A549 (cell line): ENCODE measurements around the gene LY86. TPM values are rescaled to one million over a fixed set of nuclear protein-coding genes. Genes with fewer than 3 reads are reported as not detected.
A peak's percentile ranks its signal among the peaks of the same experiment; 100 is the strongest.

ENCODE experiments used
- ATAC-seq, 2 experiments: fragments of 200-7000 bp in 1 of 2; fragments of >200 bp in 1 of 2; cut with Nextera tagmentation in 1 of 2; cut with Tn5 transposase in 1 of 2; 3 replicates each; pipeline versions ENCODE4 v1.8.0 to v1.9.1; 2018 to 2020; ENCODE audit warnings: mild to moderate bottlenecking in 1 of 2, moderate library complexity in 1 of 2
- CTCF ChIA-PET: fragments of 300-600 bp; sonication (Branson Sonifier 250); formaldehyde crosslinking; extraction: SDS; loops from one replicate; lab custom pipeline; 2021; ENCODE audit warnings: antibody characterized with exemption, inconsistent platforms; lab: Yijun Ruan, JAX
- POLR2A ChIA-PET: fragments of 350-600 bp; formaldehyde crosslinking; extraction: SDS; loops from one replicate; lab custom pipeline; 2021; ENCODE audit warnings: antibody characterized with exemption, inconsistent platforms; lab: Yijun Ruan, JAX
- DNase-seq, 2 experiments: peaks; one replicate each; pipeline versions ENCODE4 v3.0.0 to v3.0.0-alpha.2; 2011 to 2016; ENCODE audit warnings: low read depth in 1 of 2, low spot score in 1 of 2
- FAIRE-seq: peaks from 2 replicates; lab custom pipeline; 2011; peaks lifted over from hg19 to GRCh38; lab: Jason Lieb, UNC
- H3K27ac ChIP-seq, 2 experiments: fragments of >200 bp; sonication (Bioruptor Twin); formaldehyde crosslinking; 3 replicates each; pipeline ENCODE4 v1.5.1; 2016 to 2017
- H3K4me1 ChIP-seq: fragments of >200 bp; sonication (Bioruptor Twin); formaldehyde crosslinking; 3 replicates; pipeline ENCODE4 v1.6.1; 2016
- H3K4me2 ChIP-seq: fragments of >200 bp; sonication (Bioruptor Twin); formaldehyde crosslinking; 3 replicates; pipeline ENCODE4 v1.6.1; 2016
- H3K4me3 ChIP-seq: fragments of >200 bp; sonication (Bioruptor Twin); formaldehyde crosslinking; 3 replicates; pipeline ENCODE4 v1.5.1; 2016
- H3K9me3 ChIP-seq: fragments of >200 bp; sonication (Bioruptor Twin); formaldehyde crosslinking; 3 replicates; pipeline ENCODE4 v1.6.1; 2016
- BCL3 ChIP-seq: fragments of >200 bp; sonication (Bioruptor Twin); formaldehyde crosslinking; IDR thresholded peaks from 3 replicates; pipeline ENCODE4 v1.6.1; 2016
- BHLHE40 ChIP-seq: IDR thresholded peaks from 2 replicates; pipeline ENCODE4 v1.6.1; 2012; ENCODE audit warnings: low read depth, low read length, inconsistent platforms
- CBX8 ChIP-seq: fragments of 200-600 bp; sonication (generic); IDR thresholded peaks from 2 replicates; pipeline ENCODE4 v1.6.1; 2016
- CHD4 ChIP-seq: fragments of 200-600 bp; sonication (generic); IDR thresholded peaks from 2 replicates; pipeline ENCODE4 v1.6.1; 2016; ENCODE audit warnings: antibody characterized with exemption, mild to moderate bottlenecking, borderline replicate concordance
- ELK1 ChIP-seq: fragments of 150-350 bp; IDR thresholded peaks from 2 replicates; pipeline ENCODE4 v1.6.1; 2014; ENCODE audit warnings: low read depth, mild to moderate bottlenecking, low read length
- EP300 ChIP-seq, 2 experiments: fragments of >200 bp; sonication (Bioruptor Twin); formaldehyde crosslinking; IDR thresholded peaks; 2 replicates in 1 of 2; 3 replicates in 1 of 2; pipeline ENCODE4 v1.6.1; 2016 to 2017
- FOSL2 ChIP-seq, 2 experiments: fragments of 450-650 bp in 1 of 2; fragments of >200 bp in 1 of 2; sonication (Bioruptor Twin) in 1 of 2; formaldehyde crosslinking; IDR thresholded peaks; 2 replicates each; pipeline versions ENCODE4 v1.5.0 to v1.6.1; 2016 to 2020; ENCODE audit warnings: mild to moderate bottlenecking in 1 of 2, moderate library complexity in 1 of 2
- HOXB13 ChIP-seq: fragments of 250-450 bp; sonication (Bioruptor Pico); IDR thresholded peaks from 2 replicates; pipeline ENCODE4 v1.5.0; 2020; ENCODE audit warnings: low read depth, mild to moderate bottlenecking, moderate library complexity
- HOXB5 ChIP-seq: fragments of 250-450 bp; sonication (Bioruptor Pico); IDR thresholded peaks from 2 replicates; pipeline ENCODE4 v1.5.0; 2020; ENCODE audit warnings: mild to moderate bottlenecking, moderate library complexity
- JUNB ChIP-seq: fragments of >200 bp; sonication (Bioruptor Twin); formaldehyde crosslinking; IDR thresholded peaks from 2 replicates; pipeline ENCODE4 v1.6.1; 2016
- KDM1A ChIP-seq: fragments of 200-600 bp; sonication (generic); IDR thresholded peaks from 2 replicates; pipeline ENCODE4 v1.6.1; 2016; ENCODE audit warnings: low read depth, mild to moderate bottlenecking
- KDM5A ChIP-seq: fragments of 200-600 bp; sonication (generic); IDR thresholded peaks from 2 replicates; pipeline ENCODE4 v1.6.1; 2016; ENCODE audit warnings: antibody characterized with exemption, mild to moderate bottlenecking
- MAFK ChIP-seq: fragments of 450-650 bp; IDR thresholded peaks from 2 replicates; pipeline ENCODE4 v1.6.1; 2014; ENCODE audit not compliant: partially characterized antibody
- MAX ChIP-seq: IDR thresholded peaks from 2 replicates; pipeline ENCODE4 v1.6.1; 2012
- NFE2L2 ChIP-seq: fragments of 150-350 bp; conservative IDR thresholded peaks from 2 replicates; pipeline ENCODE4 v1.6.1; 2014; ENCODE audit warnings: low read length
- NR3C1 ChIP-seq: fragments of >200 bp; sonication (Bioruptor Twin); formaldehyde crosslinking; IDR thresholded peaks from 3 replicates; pipeline ENCODE4 v1.6.1; 2017
- RAD21 ChIP-seq, 2 experiments: fragments of >200 bp in 1 of 2; sonication (Bioruptor Twin) in 1 of 2; formaldehyde crosslinking in 1 of 2; IDR thresholded peaks in 1 of 2; conservative IDR thresholded peaks in 1 of 2; 2 replicates in 1 of 2; 3 replicates in 1 of 2; pipeline ENCODE4 v1.6.1; 2012 to 2018; ENCODE audit warnings: inconsistent platforms in 1 of 2
- RFX5 ChIP-seq: fragments of 450-650 bp; IDR thresholded peaks from 2 replicates; pipeline ENCODE4 v1.7.1; 2014; ENCODE audit warnings: antibody characterized with exemption, mild to moderate bottlenecking, moderate library complexity
- SREBF2 ChIP-seq: fragments of 450-650 bp; IDR thresholded peaks from 2 replicates; pipeline ENCODE4 v1.6.1; 2014; ENCODE audit warnings: mild to moderate bottlenecking, moderate library complexity
- TFCP2L1 ChIP-seq: fragments of 250-450 bp; sonication (Bioruptor Pico); IDR thresholded peaks from 2 replicates; pipeline ENCODE4 v1.5.0; 2021; ENCODE audit warnings: mild to moderate bottlenecking
- USF2 ChIP-seq: fragments of 450-650 bp; IDR thresholded peaks from 2 replicates; pipeline ENCODE4 v1.6.1; 2014; ENCODE audit warnings: antibody characterized with exemption
- ZFP36 ChIP-seq: fragments of 450-650 bp; IDR thresholded peaks from 2 replicates; pipeline ENCODE4 v1.6.1; 2014; ENCODE audit warnings: borderline replicate concordance; ENCODE audit not compliant: partially characterized antibody
- ZNF302 ChIP-seq: fragments of 250-450 bp; sonication (Bioruptor Pico); IDR thresholded peaks from 2 replicates; pipeline ENCODE4 v1.9.0; 2021; ENCODE audit warnings: inconsistent platforms, mild to moderate bottlenecking, moderate library complexity
- ZSCAN20 ChIP-seq: fragments of 250-450 bp; sonication (Bioruptor Pico); IDR thresholded peaks from 2 replicates; pipeline ENCODE4 v1.8.0; 2022; ENCODE audit warnings: mild to moderate bottlenecking, moderate library complexity
- WGBS: methylation state at CpG from one replicate; pipeline ENCODE4 v1.1.6; 2017; ENCODE audit errors: missing lambda C conversion rate; 5-methylcytosine and 5-hydroxymethylcytosine counted together
- polyA plus RNA-seq, 4 experiments: library from polyadenylated mRNA; depleted of rRNA in 3 of 4; stranded (reverse); fragments of >200 nt; fragmentation: RNase III in 1 of 4; extraction: RNeasy Plus Mini Kit Qiagen cat#74134 plus additional on column Dnase treatment in 1 of 4; gene quantifications; 2 replicates in 3 of 4; 3 replicates in 1 of 4; pipeline ENCODE4 v1.2.3, GENCODE V29; 2011 to 2017
- TF ChIP-seq, protein P1 (sequence below): fragments of >200 bp; sonication (Bioruptor Twin); formaldehyde crosslinking; IDR thresholded peaks from 2 replicates; pipeline ENCODE4 v1.6.1; 2016
- TF ChIP-seq, protein P2 (sequence below): fragments of 200-600 bp; sonication (generic); IDR thresholded peaks from 2 replicates; pipeline ENCODE4 v1.6.1; 2016; ENCODE audit warnings: antibody characterized with exemption, mild to moderate bottlenecking, moderate library complexity

The LY86 gene
- polyA plus RNA-seq, 2 of the 4 experiments (the other 2 are of a cell fraction), result not detected

GRCh38 chr6:6583836-6584235 is 4.7 kb upstream of the LY86 start:
- peak in 1 of 2 experiments; percentile 26 for DNase-seq
- no peak overlapping the region for H3K27ac ChIP-seq
- ATAC-seq, result no peak
- ChIA-PET CTCF (no interaction called here), POLR2A (no interaction called here)
- H3K9me3 ChIP-seq, result no peaks in the 10 kb centered on the region
- TF ChIP-seq EP300 (IDR thresholded peaks at IDR 0.05) (no peak), ZNF302 (CRISPR knock-in tag) (no peak), JUNB (no peak), NR3C1 (no peak), ZSCAN20 (CRISPR knock-in tag) (no peak), MAFK (no peak), HOXB5 (CRISPR knock-in tag) (no peak), MAX (no peak), FOSL2 (IDR thresholded peaks at IDR 0.05) (no peak), FOSL2 (CRISPR knock-in tag; IDR thresholded peaks at IDR 0.05) (no peak), KDM1A (no peak), ELK1 (no peak), RFX5 (no peak), USF2 (no peak)
- TF ChIP-seq, protein P1, sequence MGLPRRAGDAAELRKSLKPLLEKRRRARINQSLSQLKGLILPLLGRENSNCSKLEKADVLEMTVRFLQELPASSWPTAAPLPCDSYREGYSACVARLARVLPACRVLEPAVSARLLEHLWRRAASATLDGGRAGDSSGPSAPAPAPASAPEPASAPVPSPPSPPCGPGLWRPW, result no peak
- H3K4me2 ChIP-seq, result no peak overlapping the region
- FAIRE-seq, result no peak
- 8% methylated on average over 2 of the region's 2 CpGs for WGBS
- H3K4me3 ChIP-seq, result no peak overlapping the region
- H3K4me1 ChIP-seq, result no peaks in the 10 kb centered on the region

DNA sequence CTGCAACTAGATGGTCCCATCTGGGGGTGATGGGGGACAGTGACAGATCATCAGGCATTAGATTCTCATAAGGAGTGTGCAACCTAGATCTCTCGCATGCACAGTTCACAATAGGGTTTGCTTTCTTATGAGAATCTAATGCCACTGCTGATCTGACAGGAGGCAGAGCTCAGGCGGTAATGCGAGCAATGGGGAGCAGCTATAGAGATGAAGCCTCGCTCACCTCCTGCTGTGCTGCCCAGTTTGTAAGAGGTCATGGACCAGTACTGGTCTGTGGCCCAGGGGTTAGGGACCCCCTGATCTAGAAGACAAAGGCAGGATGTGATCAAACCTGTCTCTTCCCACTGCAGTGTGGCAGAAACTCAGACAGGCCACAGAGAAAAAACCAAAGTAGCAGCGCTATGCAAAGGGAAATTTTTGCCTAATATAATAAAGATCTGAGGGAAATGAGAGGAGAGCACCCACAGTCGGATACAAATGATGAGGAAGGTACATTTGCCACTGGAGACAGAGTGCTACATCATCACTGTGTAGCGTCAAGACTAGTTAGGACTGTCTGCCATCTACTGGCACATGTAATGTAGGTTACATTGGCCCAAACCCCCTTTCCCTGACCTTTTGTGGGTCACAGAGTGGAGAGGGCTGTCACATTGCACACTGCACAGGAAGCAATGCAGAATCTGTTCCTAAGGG is 4.1 kb upstream of the LY86 start:
- Histone ChIP-seq H3K9me3 (no peaks in the 10 kb centered on the region), H3K4me1 (no peaks in the 10 kb centered on the region), H3K4me3 (no peak overlapping the region), H3K27ac (no peak overlapping the region), H3K4me2 (no peak overlapping the region)
- 55% methylated on average over 7 of the region's 7 CpGs for WGBS
- ChIA-PET POLR2A (no interaction called here), CTCF (no interaction called here)
- DNase-seq (no peak), ATAC-seq (peak; percentile 39 to 47; a peak in 3 of 6 replicates), FAIRE-seq (no peak)
- TF ChIP-seq, protein P2, sequence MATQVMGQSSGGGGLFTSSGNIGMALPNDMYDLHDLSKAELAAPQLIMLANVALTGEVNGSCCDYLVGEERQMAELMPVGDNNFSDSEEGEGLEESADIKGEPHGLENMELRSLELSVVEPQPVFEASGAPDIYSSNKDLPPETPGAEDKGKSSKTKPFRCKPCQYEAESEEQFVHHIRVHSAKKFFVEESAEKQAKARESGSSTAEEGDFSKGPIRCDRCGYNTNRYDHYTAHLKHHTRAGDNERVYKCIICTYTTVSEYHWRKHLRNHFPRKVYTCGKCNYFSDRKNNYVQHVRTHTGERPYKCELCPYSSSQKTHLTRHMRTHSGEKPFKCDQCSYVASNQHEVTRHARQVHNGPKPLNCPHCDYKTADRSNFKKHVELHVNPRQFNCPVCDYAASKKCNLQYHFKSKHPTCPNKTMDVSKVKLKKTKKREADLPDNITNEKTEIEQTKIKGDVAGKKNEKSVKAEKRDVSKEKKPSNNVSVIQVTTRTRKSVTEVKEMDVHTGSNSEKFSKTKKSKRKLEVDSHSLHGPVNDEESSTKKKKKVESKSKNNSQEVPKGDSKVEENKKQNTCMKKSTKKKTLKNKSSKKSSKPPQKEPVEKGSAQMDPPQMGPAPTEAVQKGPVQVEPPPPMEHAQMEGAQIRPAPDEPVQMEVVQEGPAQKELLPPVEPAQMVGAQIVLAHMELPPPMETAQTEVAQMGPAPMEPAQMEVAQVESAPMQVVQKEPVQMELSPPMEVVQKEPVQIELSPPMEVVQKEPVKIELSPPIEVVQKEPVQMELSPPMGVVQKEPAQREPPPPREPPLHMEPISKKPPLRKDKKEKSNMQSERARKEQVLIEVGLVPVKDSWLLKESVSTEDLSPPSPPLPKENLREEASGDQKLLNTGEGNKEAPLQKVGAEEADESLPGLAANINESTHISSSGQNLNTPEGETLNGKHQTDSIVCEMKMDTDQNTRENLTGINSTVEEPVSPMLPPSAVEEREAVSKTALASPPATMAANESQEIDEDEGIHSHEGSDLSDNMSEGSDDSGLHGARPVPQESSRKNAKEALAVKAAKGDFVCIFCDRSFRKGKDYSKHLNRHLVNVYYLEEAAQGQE, result no peak
- TF ChIP-seq SREBF2 (no peak), NFE2L2 (no peak)

- H3K27ac ChIP-seq, result no peak overlapping the region
- DNase-seq (no peak), ATAC-seq (no peak), FAIRE-seq (no peak)
- H3K4me2 ChIP-seq, result no peak overlapping the region
- H3K9me3 ChIP-seq, result no peaks in the 10 kb centered on the region
- TF ChIP-seq CHD4, result no peak
- no peak for TF ChIP-seq TFCP2L1 (CRISPR knock-in tag)
- TF ChIP-seq ZSCAN20 (CRISPR knock-in tag), result no peak
- no peak for TF ChIP-seq HOXB13
- no peak for TF ChIP-seq BCL3
- no peak for TF ChIP-seq KDM5A
- no peak for TF ChIP-seq RAD21 (conservative IDR thresholded peaks at IDR 0.05 in 1 of 2, IDR thresholded peaks at IDR 0.05 in 1 of 2)
- TF ChIP-seq RFX5, result no peak
- no peak for TF ChIP-seq CBX8
- TF ChIP-seq ZFP36, result no peak
- TF ChIP-seq NR3C1, result no peak
- TF ChIP-seq NFE2L2, result no peak
- TF ChIP-seq BHLHE40, result no peak
- no peaks in the 10 kb centered on the region for H3K4me1 ChIP-seq
- H3K4me3 ChIP-seq, result no peak overlapping the region
- 18% methylated on average over 1 of the region's 1 CpG for WGBS
- POLR2A ChIA-PET, result no interaction called here
- CTCF ChIA-PET, result interaction anchor here (0.6 kb wide), 1 partner anchor 793 kb away, joined by 3 read pairs; no protein-coding TSS in a partner anchor
These were observed 3.6 kb upstream of the LY86 start for GRCh38 chr6:6585003-6585311.
